GM12873 (cell line): ENCODE data around the gene IFI27.

Experiments used
- CTCF ChIP-seq: IDR thresholded peaks from 2 replicates; pipeline ENCODE4 v1.5.1; 2012; ENCODE audit warnings: low read depth, mild to moderate bottlenecking, moderate library complexity, low read length, control low read depth; ENCODE audit not compliant: insufficient read depth; ENCODE audit errors: missing control alignments

IFI27 gene

GRCh38 chr14:94097091-94097490 lies 13.4 kb upstream of the IFI27 start:
- TF ChIP-seq CTCF = no peak

GRCh38 chr14:94098326-94098992 lies 12.1 kb upstream of the IFI27 start:
- no peak for TF ChIP-seq CTCF

GRCh38 chr14:94099006-94099405 lies 11.5 kb upstream of the IFI27 start:
- TF ChIP-seq CTCF = no peak

- TF ChIP-seq CTCF = no peak
Measured at GRCh38 chr14:94100847-94101246, 9.7 kb upstream of the IFI27 start.

GRCh38 chr14:94101748-94102147 lies 8.8 kb upstream of the IFI27 start:
- no peak for TF ChIP-seq CTCF

GRCh38 chr14:94102768-94103482 lies 7.6 kb upstream of the IFI27 start:
- no peak for TF ChIP-seq CTCF

DNA sequence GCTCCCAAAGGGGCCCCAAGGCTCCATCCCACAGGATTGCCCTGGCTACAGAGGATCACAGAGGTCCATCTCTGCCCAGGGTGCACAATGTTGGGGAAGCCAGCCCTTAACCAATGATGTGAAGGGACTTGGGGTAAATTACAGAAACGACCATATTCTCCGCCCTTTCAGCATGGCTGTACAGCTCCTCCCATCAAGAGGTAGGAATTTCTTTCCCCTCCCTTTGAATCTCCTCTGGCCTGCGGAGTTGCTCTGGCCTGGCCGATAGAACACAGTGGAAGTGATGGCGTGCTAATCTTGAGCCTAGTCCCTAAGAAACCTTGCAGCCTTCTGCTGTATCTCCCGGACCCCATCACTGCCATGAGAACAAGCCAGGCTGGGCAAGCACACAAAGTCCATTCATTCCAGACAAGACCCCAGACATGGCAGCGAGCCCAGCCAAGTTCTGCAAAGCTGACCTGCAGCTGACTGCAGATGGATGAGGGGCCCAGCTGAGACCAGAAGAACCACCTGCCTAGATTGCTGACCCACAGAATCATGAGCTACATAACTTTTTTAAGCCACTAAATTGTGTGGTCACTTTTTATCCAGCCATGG lies 6.9 kb upstream of the IFI27 start:
- no peak for TF ChIP-seq CTCF
